Measurements from ENCODE around the gene GXYLT2. TPM values are rescaled to one million over a fixed set of nuclear protein-coding genes. Genes with fewer than 3 reads are reported as not detected.

Gene GXYLT2
- total and polyA plus RNA-seq, 2 of the 13 experiments (the other 11 are each of a cell fraction or from before 2014, with no cell fraction given): 4.3 to 6.9 TPM

DNA sequence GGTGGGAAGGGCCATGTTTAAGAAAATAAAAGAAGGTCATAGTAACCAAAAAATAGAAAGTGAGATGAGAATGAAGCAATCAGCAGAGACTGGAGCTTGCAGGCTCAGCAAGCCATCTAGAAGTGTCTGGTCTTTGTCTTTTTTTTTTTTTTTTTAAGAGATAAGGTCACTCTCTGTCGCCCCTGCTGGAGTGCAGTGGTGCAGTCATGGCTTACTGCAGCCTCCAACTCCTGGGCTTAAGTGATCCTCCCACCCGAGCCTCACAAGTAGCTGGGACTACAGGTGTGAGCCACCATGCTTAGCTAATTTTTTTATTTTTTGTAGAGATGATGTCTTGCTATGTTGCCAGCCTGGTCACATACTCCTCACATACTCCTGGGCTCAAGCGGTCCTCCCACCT is 36.2 kb downstream of the GXYLT2 start:
- Histone ChIP-seq H3K27me3 (ENCODE audit: control insufficient read depth in 1 of 2, insufficient read depth in 2 of 2, low read length in 2 of 2) (no peaks in the 10 kb centered on the region), H4K20me1 (ENCODE audit: insufficient read depth, low read length) (no peaks in the 10 kb centered on the region), H3K9me3 (ENCODE audit: low read length) (no peaks in the 10 kb centered on the region), H3K36me3 (replicated peaks in 1 of 2; ENCODE audit: control insufficient read depth in 1 of 2, insufficient read depth in 2 of 2, low read length in 2 of 2) (peaks cover 0 to 4% of the 10 kb centered on the region in 2 experiments; a peak in 1 of 5 replicates), H3K27ac (ENCODE audit: extremely low read length, insufficient read depth, low read length) (no peak overlapping the region), H3K4me1 (ENCODE audit: insufficient read depth, low read length) (no peaks in the 10 kb centered on the region), H3K4me2 (ENCODE audit: low read depth, low read length) (no peak overlapping the region), H2AFZ (ENCODE audit: low read length) (no peak overlapping the region), H3K4me3 (replicated peaks in 1 of 3; ENCODE audit: insufficient read depth in 1 of 3, low read depth in 2 of 3, low read length in 3 of 3) (no peak overlapping the region), H3K9ac (ENCODE audit: insufficient read depth, low read depth, low read length) (no peak overlapping the region), H3K79me2 (ENCODE audit: insufficient read depth, low read length) (no peaks in the 10 kb centered on the region)
- ChIA-PET CTCF (ENCODE audit: low intra/inter-chr PET ratio, low total read pairs) (no interaction called here), POLR2A (no interaction called here)
- intact Hi-C loops (cut with micrococcal nuclease; ENCODE audit: unreplicated experiment) (no loop called here), in situ Hi-C loops (cut with HindIII; ENCODE audit: extremely low pct_ligation_motif_present, low pct_unique_long_range_greater_than_20kb) (no loop called here)
- WGBS (ENCODE audit: low lambda C conversion rate): 75% methylated on average over 3 of the region's 3 CpGs
- DNase-seq (ENCODE audit: low spot score) (no peak), FAIRE-seq (no peak), ATAC-seq (peak; percentile 45; the same call in 2 of the 3 replicates)
- no TSS peak for BruUV-seq (replicated peaks)
- TF ChIP-seq ATF7 (IDR thresholded peaks at IDR 0.05) (no peak), ATF7 (CRISPR knock-in tag; IDR thresholded peaks at IDR 0.05) (no peak), ZNF891 (CRISPR knock-in tag; IDR thresholded peaks at IDR 0.05) (no peak), TP53 (CRISPR knock-in tag; conservative IDR thresholded peaks at IDR 0.05) (no peak)
- TF ChIP-seq, protein P1, sequence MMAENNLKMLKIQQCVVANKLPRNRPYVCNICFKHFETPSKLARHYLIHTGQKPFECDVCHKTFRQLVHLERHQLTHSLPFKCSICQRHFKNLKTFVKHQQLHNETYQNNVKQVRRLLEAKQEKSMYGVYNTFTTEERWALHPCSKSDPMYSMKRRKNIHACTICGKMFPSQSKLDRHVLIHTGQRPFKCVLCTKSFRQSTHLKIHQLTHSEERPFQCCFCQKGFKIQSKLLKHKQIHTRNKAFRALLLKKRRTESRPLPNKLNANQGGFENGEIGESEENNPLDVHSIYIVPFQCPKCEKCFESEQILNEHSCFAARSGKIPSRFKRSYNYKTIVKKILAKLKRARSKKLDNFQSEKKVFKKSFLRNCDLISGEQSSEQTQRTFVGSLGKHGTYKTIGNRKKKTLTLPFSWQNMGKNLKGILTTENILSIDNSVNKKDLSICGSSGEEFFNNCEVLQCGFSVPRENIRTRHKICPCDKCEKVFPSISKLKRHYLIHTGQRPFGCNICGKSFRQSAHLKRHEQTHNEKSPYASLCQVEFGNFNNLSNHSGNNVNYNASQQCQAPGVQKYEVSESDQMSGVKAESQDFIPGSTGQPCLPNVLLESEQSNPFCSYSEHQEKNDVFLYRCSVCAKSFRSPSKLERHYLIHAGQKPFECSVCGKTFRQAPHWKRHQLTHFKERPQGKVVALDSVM (CRISPR knock-in tag; IDR thresholded peaks at IDR 0.05): peak; percentile 94
- TF ChIP-seq, protein P2, sequence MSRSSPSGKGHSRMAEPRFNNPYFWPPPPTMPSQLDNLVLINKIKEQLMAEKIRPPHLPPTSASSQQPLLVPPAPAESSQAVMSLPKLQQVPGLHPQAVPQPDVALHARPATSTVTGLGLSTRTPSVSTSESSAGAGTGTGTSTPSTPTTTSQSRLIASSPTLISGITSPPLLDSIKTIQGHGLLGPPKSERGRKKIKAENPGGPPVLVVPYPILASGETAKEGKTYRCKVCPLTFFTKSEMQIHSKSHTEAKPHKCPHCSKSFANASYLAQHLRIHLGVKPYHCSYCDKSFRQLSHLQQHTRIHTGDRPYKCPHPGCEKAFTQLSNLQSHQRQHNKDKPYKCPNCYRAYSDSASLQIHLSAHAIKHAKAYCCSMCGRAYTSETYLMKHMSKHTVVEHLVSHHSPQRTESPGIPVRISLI (CRISPR knock-in tag; IDR thresholded peaks at IDR 0.05; ENCODE audit: borderline replicate concordance): 0 out of 2 replicates have a peak, but pooled peaks have one; percentile 32

All from HepG2 (cell line).